GM20431 (cell line): ENCODE measurements around the gene TCEANC2.

Source experiments
- in situ Hi-C: fragments of 300-500 bp; cut with MseI, MboI; formaldehyde crosslinking; loops from one replicate; pipeline ENCODE4 v1.15.0; 2020; ENCODE audit warnings: low sequenced_read_pairs; ENCODE audit not compliant: unreplicated experiment

The TCEANC2 gene

GRCh38 chr1:54109129-54110090, 56.0 kb downstream of the TCEANC2 start:
- in situ Hi-C loops = loop anchor here (25.0 kb wide), 1 partner anchor 378 kb away; no protein-coding TSS in a partner anchor

- in situ Hi-C loops = loop anchor here (25.0 kb wide), 1 partner anchor 376 kb away; no protein-coding TSS in a partner anchor
Observed at GRCh38 chr1:54110996-54111395, 57.6 kb downstream of the TCEANC2 start.

GRCh38 chr1:54111624-54112023, 58.2 kb downstream of the TCEANC2 start:
- in situ Hi-C loops = loop anchor here (25.0 kb wide), 1 partner anchor 376 kb away; no protein-coding TSS in a partner anchor

GRCh38 chr1:54112027-54112426, 58.6 kb downstream of the TCEANC2 start:
- in situ Hi-C loops = loop anchor here (25.0 kb wide), 1 partner anchor 375 kb away; no protein-coding TSS in a partner anchor

- in situ Hi-C loops = loop anchor here (25.0 kb wide), 1 partner anchor 374 kb away; no protein-coding TSS in a partner anchor
Observed at GRCh38 chr1:54112705-54113368, 59.4 kb downstream of the TCEANC2 start.

- in situ Hi-C loops = loop anchor here (25.0 kb wide), 1 partner anchor 373 kb away; no protein-coding TSS in a partner anchor
Observed at GRCh38 chr1:54114001-54114400, 60.6 kb downstream of the TCEANC2 start.

GRCh38 chr1:54114955-54115354, 61.5 kb downstream of the TCEANC2 start:
- in situ Hi-C loops = loop anchor here (25.0 kb wide), 1 partner anchor 372 kb away; no protein-coding TSS in a partner anchor

- in situ Hi-C loops = loop anchor here (25.0 kb wide), 1 partner anchor 372 kb away; no protein-coding TSS in a partner anchor
Observed at GRCh38 chr1:54115520-54115919, 62.1 kb downstream of the TCEANC2 start.

- in situ Hi-C loops = loop anchor here (25.0 kb wide), 1 partner anchor 369 kb away; no protein-coding TSS in a partner anchor
Observed at GRCh38 chr1:54117815-54118563, 64.6 kb downstream of the TCEANC2 start.

GRCh38 chr1:54118704-54119103, 65.3 kb downstream of the TCEANC2 start:
- in situ Hi-C loops = loop anchor here (25.0 kb wide), 1 partner anchor 369 kb away; no protein-coding TSS in a partner anchor

GRCh38 chr1:54120018-54120697, 66.8 kb downstream of the TCEANC2 start:
- in situ Hi-C loops = loop anchor here (25.0 kb wide), 1 partner anchor 367 kb away; no protein-coding TSS in a partner anchor

- in situ Hi-C loops = loop anchor here (25.0 kb wide), 1 partner anchor 366 kb away; no protein-coding TSS in a partner anchor
Observed at GRCh38 chr1:54120698-54121481, 67.5 kb downstream of the TCEANC2 start.

GRCh38 chr1:54121482-54122134, 68.2 kb downstream of the TCEANC2 start:
- in situ Hi-C loops = loop anchor here (25.0 kb wide), 1 partner anchor 366 kb away; no protein-coding TSS in a partner anchor

- in situ Hi-C loops = loop anchor here (25.0 kb wide), 1 partner anchor 365 kb away; no protein-coding TSS in a partner anchor
Observed at GRCh38 chr1:54122135-54122751, 68.8 kb downstream of the TCEANC2 start.

GRCh38 chr1:54122992-54123391, 69.6 kb downstream of the TCEANC2 start:
- in situ Hi-C loops = loop anchor here (25.0 kb wide), 1 partner anchor 364 kb away; no protein-coding TSS in a partner anchor

- in situ Hi-C loops = loop anchor here (25.0 kb wide), 1 partner anchor 363 kb away; no protein-coding TSS in a partner anchor
Observed at GRCh38 chr1:54124472-54124871, 71.1 kb downstream of the TCEANC2 start.

GRCh38 chr1:54124906-54125305, 71.5 kb downstream of the TCEANC2 start:
- in situ Hi-C loops = loop anchor here (25.0 kb wide), 1 partner anchor 362 kb away; no protein-coding TSS in a partner anchor
